Measurements from ENCODE around the gene RAMAC. TPM values are rescaled to one million over a fixed set of nuclear protein-coding genes. Genes with fewer than 3 reads are reported as not detected.
A peak's percentile ranks its signal among the peaks of the same experiment; 100 is the strongest.
"Not testable (repeated sequence)": the region's sequence is repeated elsewhere in the genome, so short reads cannot be mapped to it uniquely, and the experiment has no call there.

Gene RAMAC
- total and polyA plus RNA-seq, 4 donors: 15.6 to 28.6 (median 20.8) TPM

DNA sequence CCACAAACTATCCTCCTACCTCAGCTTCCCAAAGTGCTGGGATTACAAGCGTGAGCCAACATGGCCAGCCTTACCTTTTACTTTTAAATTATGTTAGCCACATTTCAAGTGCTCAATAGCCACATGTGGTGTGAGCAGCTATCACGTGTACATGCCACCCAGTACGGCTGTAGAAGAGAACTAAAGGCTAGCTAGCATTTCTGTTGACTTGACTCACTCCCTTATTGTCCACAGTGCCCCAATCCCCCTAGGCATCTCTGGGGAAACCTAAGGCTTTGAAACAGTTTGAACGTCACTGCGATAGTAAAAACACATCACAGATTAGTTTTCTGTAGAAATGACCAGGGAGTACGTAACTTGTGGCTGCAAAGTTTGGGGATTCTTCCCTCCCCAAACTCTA lies 13.4 kb downstream of the RAMAC start:
- TF ChIP-seq, protein P1, sequence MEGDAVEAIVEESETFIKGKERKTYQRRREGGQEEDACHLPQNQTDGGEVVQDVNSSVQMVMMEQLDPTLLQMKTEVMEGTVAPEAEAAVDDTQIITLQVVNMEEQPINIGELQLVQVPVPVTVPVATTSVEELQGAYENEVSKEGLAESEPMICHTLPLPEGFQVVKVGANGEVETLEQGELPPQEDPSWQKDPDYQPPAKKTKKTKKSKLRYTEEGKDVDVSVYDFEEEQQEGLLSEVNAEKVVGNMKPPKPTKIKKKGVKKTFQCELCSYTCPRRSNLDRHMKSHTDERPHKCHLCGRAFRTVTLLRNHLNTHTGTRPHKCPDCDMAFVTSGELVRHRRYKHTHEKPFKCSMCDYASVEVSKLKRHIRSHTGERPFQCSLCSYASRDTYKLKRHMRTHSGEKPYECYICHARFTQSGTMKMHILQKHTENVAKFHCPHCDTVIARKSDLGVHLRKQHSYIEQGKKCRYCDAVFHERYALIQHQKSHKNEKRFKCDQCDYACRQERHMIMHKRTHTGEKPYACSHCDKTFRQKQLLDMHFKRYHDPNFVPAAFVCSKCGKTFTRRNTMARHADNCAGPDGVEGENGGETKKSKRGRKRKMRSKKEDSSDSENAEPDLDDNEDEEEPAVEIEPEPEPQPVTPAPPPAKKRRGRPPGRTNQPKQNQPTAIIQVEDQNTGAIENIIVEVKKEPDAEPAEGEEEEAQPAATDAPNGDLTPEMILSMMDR (IDR thresholded peaks at IDR 0.05; ENCODE audit: control extremely low read depth, extremely low read depth): no peak
- Histone ChIP-seq H3K27ac (ENCODE audit: low read depth in 1 of 2, low read length in 1 of 2) (no peak overlapping the region), H3K27me3 (ENCODE audit: control insufficient read depth in 3 of 3, insufficient read depth in 3 of 3, low read length in 2 of 3) (no peaks in the 10 kb centered on the region), H3K36me3 (ENCODE audit: control insufficient read depth in 4 of 4, insufficient read depth in 4 of 4, low read length in 4 of 4) (peaks cover 0 to 5% (median 2%) of the 10 kb centered on the region in 4 donors), H3K4me1 (ENCODE audit: control insufficient read depth in 5 of 5, insufficient read depth in 5 of 5, low read length in 5 of 5) (peaks cover 0 to 9% (median 0%) of the 10 kb centered on the region in 5 donors), H3K9me3 (ENCODE audit: control insufficient read depth in 4 of 4, insufficient read depth in 3 of 4, low read length in 3 of 4) (no peaks in the 10 kb centered on the region), H3K4me3 (no peak overlapping the region), H3K9ac (ENCODE audit: insufficient read depth in 1 of 2, low read length in 2 of 2) (no peak overlapping the region)
- DNase-seq: no peak
- no peak for ATAC-seq (ENCODE audit: insufficient read depth, low FRiP score)
- WGBS, 2 donors: 91 to 98% methylated on average over 6 of the region's 6 CpGs

DNA sequence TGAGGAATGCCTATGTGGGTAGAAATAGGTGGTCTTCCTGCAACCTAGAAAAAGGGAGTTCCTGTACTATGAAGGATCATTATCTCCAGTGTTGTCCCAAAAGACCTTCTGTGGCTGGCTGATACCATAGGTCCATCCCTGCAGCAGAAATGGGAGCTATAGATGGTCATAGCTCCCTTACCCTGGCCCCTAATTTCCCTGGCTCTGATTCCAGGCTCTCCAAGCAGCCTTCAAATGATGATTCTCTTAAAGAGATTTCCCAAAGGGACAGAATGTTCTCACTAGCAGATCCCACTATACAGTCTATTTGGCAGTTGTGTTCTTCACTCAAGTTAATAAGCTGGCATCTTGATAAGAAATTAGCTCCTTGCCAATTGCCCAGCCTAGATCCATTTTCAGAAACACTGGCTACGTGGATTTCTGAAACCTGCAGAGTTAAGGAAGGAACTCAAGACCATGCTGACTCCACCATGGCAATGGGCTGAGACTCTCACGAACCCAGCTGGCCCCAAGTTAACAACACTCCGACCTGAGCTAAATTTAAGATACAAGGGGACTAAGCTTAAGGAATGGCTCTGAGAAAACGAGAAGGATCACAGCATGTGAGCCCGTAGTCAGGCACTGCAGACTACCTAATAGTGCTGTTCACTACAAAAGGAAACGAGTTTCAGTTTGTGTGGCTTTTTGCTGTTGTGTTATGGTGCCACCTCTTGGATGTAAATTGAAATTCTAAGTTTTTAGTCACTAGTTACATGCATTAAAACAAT lies 14.1 kb downstream of the RAMAC start:
- no peak overlapping the region for H3K4me3 ChIP-seq
- peak in 2 of 3 donors; percentile 72 to 79 for DNase-seq
- WGBS, 2 donors: 11 to 24% methylated on average over 6 of the region's 6 CpGs

DNA sequence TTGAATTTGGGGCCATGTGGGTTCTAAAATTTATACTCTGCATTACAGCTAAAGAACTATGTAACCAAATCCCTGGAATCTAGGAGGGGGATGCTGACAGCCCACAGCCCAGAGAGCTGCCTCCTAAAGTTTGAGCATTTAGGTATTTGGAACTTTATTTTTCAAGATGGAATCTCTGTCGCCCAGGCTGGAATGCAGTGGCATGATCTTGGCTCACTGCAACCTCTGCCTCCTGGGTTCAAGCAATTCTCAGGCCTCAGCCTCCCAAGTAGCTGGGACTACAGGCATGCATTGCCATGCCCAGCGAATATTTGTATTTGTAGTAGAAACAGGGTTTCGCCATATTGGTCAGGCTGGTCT lies 14.6 kb downstream of the RAMAC start:
- not testable (repeated sequence) for H3K4me1 ChIP-seq (ENCODE audit: control insufficient read depth in 5 of 5, insufficient read depth in 5 of 5, low read length in 5 of 5); H3K9ac ChIP-seq (ENCODE audit: insufficient read depth in 1 of 2, low read length in 2 of 2); H3K9me3 ChIP-seq (ENCODE audit: control insufficient read depth in 4 of 4, insufficient read depth in 3 of 4, low read length in 3 of 4); ATAC-seq (ENCODE audit: insufficient read depth, low FRiP score); H3K27me3 ChIP-seq (ENCODE audit: control insufficient read depth in 3 of 3, insufficient read depth in 3 of 3, low read length in 2 of 3); DNase-seq; H3K4me3 ChIP-seq; H3K36me3 ChIP-seq (ENCODE audit: control insufficient read depth in 4 of 4, insufficient read depth in 4 of 4, low read length in 4 of 4); H3K27ac ChIP-seq (ENCODE audit: low read depth in 1 of 2, low read length in 1 of 2)
- WGBS, 2 donors: 97% methylated on average over 3 of the region's 3 CpGs

More for the DNA sequence above, 14.1 kb downstream of the RAMAC start:
- no peaks in the 10 kb centered on the region for H3K27me3 ChIP-seq (ENCODE audit: control insufficient read depth in 3 of 3, insufficient read depth in 3 of 3, low read length in 2 of 3)
- H3K36me3 ChIP-seq (ENCODE audit: control insufficient read depth in 4 of 4, insufficient read depth in 4 of 4, low read length in 4 of 4): peaks cover 0 to 5% (median 2%) of the 10 kb centered on the region in 4 donors
- peak; percentile 77 for ATAC-seq (ENCODE audit: insufficient read depth, low FRiP score)
- H3K27ac ChIP-seq (ENCODE audit: low read depth in 1 of 2, low read length in 1 of 2): peak overlapping the region in 1 of 2 donors; percentile 73
- no peaks in the 10 kb centered on the region for H3K9me3 ChIP-seq (ENCODE audit: control insufficient read depth in 4 of 4, insufficient read depth in 3 of 4, low read length in 3 of 4)
- H3K4me1 ChIP-seq (ENCODE audit: control insufficient read depth in 5 of 5, insufficient read depth in 5 of 5, low read length in 5 of 5): peaks cover 0 to 9% (median 0%) of the 10 kb centered on the region in 5 donors
- TF ChIP-seq, protein P1 (IDR thresholded peaks at IDR 0.05; ENCODE audit: control extremely low read depth, extremely low read depth): peak; percentile 28
- H3K9ac ChIP-seq (ENCODE audit: insufficient read depth in 1 of 2, low read length in 2 of 2): peak overlapping the region; percentile 18 to 77

DNA sequence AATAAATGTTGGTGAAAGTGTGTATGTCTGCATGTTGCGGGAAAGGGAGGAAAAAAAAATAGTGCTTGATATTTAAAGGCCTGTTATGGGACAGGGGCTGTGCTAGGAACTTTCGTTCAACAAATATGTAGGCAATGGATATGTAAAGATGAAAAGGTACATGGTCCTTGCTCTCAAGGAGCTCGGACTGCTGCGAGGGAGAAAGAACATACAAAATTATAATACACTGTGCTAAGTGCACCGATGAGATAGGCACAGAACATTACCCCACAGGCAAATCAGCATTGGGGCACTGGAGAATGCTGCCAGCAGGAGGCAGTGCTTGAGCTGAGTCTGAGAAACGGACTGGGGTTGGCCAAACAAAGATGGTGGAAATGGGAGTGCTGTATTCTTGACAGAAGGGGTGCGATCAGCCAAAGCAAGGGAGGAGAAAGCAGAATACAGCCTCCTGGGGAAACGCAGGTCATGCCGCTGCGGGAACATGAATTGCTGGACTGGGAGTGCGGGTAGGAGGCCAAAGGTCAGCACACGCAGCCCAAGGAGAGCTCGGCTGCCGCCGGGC lies 24.8 kb downstream of the RAMAC start:
- Histone ChIP-seq H3K4me1 (ENCODE audit: control insufficient read depth in 5 of 5, insufficient read depth in 5 of 5, low read length in 5 of 5) (peaks cover 0 to 26% (median 8%) of the 10 kb centered on the region in 5 donors), H3K36me3 (ENCODE audit: control insufficient read depth in 4 of 4, insufficient read depth in 4 of 4, low read length in 4 of 4) (peaks cover 5 to 13% (median 9%) of the 10 kb centered on the region in 4 donors), H3K27me3 (ENCODE audit: control insufficient read depth in 3 of 3, insufficient read depth in 3 of 3, low read length in 2 of 3) (no peaks in the 10 kb centered on the region), H3K27ac (ENCODE audit: low read depth in 1 of 2, low read length in 1 of 2) (peak overlapping the region; percentile 55 to 67), H3K9ac (ENCODE audit: insufficient read depth in 1 of 2, low read length in 2 of 2) (peak overlapping the region in 1 of 2 donors; percentile 42), H3K9me3 (ENCODE audit: control insufficient read depth in 4 of 4, insufficient read depth in 3 of 4, low read length in 3 of 4) (no peaks in the 10 kb centered on the region), H3K4me3 (peak overlapping the region; percentile 100)
- ATAC-seq (ENCODE audit: insufficient read depth, low FRiP score) (peak; percentile 83), DNase-seq (peak; percentile 75 to 81 (median 77))
- 9% methylated on average over 15 of the region's 15 CpGs for WGBS, 2 donors
- TF ChIP-seq, protein P1 (IDR thresholded peaks at IDR 0.05; ENCODE audit: control extremely low read depth, extremely low read depth): peak; percentile 63

Data from lung (tissue), 12 donors.